DOHH2 (cell line): ENCODE results near the gene ATP1A1.

Source experiments
- H3F3A ChIP-seq: fragments of 200-600 bp; sonication (generic), shearing (Covaris generic); 2 replicates; pipeline ENCODE4 v1.6.0; 2016; ENCODE audit warnings: antibody characterized with exemption, mild to moderate bottlenecking; ENCODE audit not compliant: control insufficient read depth, insufficient read depth
- H3K27ac ChIP-seq: fragments of 200-600 bp; sonication (generic); 2 replicates; pipeline ENCODE4 v1.5.1; 2014; ENCODE audit warnings: low read depth, mild to moderate bottlenecking, low read length, moderate library complexity
- H3K27me3 ChIP-seq: fragments of 200-600 bp; sonication (generic); 2 replicates; pipeline ENCODE4 v1.6.1; 2014; ENCODE audit warnings: mild to moderate bottlenecking, low read length, mixed read lengths; ENCODE audit not compliant: control insufficient read depth
- H3K36me3 ChIP-seq: fragments of 200-600 bp; sonication (generic); 2 replicates; pipeline ENCODE4 v1.6.1; 2014; ENCODE audit warnings: mild to moderate bottlenecking, low read length, moderate library complexity, mixed read lengths; ENCODE audit not compliant: control insufficient read depth
- H3K4me1 ChIP-seq: fragments of 200-600 bp; sonication (generic); 2 replicates; pipeline ENCODE4 v1.6.1; 2014; ENCODE audit warnings: mild to moderate bottlenecking, low read length, mixed read lengths; ENCODE audit not compliant: control insufficient read depth
- H3K4me2 ChIP-seq: fragments of 200-600 bp; sonication (generic); 2 replicates; pipeline ENCODE4 v1.6.0; 2014; ENCODE audit warnings: mild to moderate bottlenecking, low read length, moderate library complexity
- H3K4me3 ChIP-seq: fragments of 200-600 bp; sonication (generic); 2 replicates; pipeline ENCODE4 v1.5.1; 2014; ENCODE audit warnings: mild to moderate bottlenecking, low read length, mixed read lengths
- H3K79me2 ChIP-seq: fragments of 200-600 bp; sonication (generic); 2 replicates; pipeline ENCODE4 v1.6.1; 2014; ENCODE audit warnings: mild to moderate bottlenecking, low read length, mixed read lengths; ENCODE audit not compliant: control insufficient read depth
- H3K9me2 ChIP-seq: fragments of 200-600 bp; sonication (generic); replicated peaks from 2 replicates; pipeline ENCODE4 v1.6.1; 2014; ENCODE audit warnings: mild to moderate bottlenecking, low read length, mixed read lengths; ENCODE audit not compliant: control insufficient read depth
- H3K9me3 ChIP-seq: fragments of 200-600 bp; sonication (generic); 2 replicates; pipeline ENCODE4 v1.6.1; 2014; ENCODE audit warnings: antibody characterized with exemption, low read length, mixed read lengths; ENCODE audit not compliant: control insufficient read depth, insufficient read depth
- H4K20me1 ChIP-seq: fragments of 200-600 bp; sonication (generic); 2 replicates; pipeline ENCODE4 v1.6.0; 2014; ENCODE audit warnings: low read depth, mild to moderate bottlenecking, antibody characterized with exemption, low read length, moderate library complexity; ENCODE audit not compliant: control insufficient read depth, insufficient read depth
- EZH2phosphoT487 ChIP-seq: fragments of 200-600 bp; sonication (generic); IDR thresholded peaks from 2 replicates; pipeline ENCODE4 v1.6.1; 2017; ENCODE audit warnings: borderline replicate concordance, mild to moderate bottlenecking, antibody characterized with exemption, low read length, moderate library complexity, mixed read lengths
- TF ChIP-seq, protein P1 (sequence below): fragments of 200-600 bp; sonication (generic); IDR thresholded peaks from one replicate; pipeline ENCODE4 v1.5.1; 2014; ENCODE audit warnings: antibody characterized with exemption, mild to moderate bottlenecking, low read depth, low read length; ENCODE audit not compliant: poor library complexity, severe bottlenecking

ATP1A1 gene

DNA sequence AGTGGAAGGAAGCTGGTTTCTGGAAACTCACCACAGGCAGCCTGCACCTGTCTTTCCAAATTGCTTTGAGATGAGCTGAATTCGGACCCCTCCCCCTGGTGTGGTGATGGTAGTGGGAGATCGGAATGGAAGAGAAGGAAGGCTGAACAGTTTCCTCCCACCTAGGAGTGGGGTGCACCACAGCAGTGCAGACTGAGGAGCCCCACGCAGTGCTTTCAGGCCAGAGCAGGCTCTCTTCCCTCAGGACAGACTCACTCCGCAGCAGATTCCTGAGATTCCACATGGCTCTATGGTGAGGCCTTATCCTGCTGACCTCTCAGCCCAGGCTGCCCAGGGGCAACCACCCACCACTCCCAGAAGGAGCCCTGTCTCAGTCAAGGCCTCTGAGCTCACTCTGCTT, 80.9 kb downstream of the ATP1A1 start:
- Histone ChIP-seq H3K27ac (no peak overlapping the region), H3K4me3 (no peak overlapping the region), H3K9me2 (no peaks in the 10 kb centered on the region), H3K27me3 (peaks cover 3% of the 10 kb centered on the region; the same call in 1 of the 2 replicates), H3K36me3 (no peaks in the 10 kb centered on the region), H3K9me3 (no peaks in the 10 kb centered on the region), H3K4me1 (no peaks in the 10 kb centered on the region), H3K79me2 (no peaks in the 10 kb centered on the region), H3F3A (no peaks in the 10 kb centered on the region), H3K4me2 (no peak overlapping the region), H4K20me1 (no peaks in the 10 kb centered on the region)
- no peak for TF ChIP-seq EZH2phosphoT487
- TF ChIP-seq, protein P1, sequence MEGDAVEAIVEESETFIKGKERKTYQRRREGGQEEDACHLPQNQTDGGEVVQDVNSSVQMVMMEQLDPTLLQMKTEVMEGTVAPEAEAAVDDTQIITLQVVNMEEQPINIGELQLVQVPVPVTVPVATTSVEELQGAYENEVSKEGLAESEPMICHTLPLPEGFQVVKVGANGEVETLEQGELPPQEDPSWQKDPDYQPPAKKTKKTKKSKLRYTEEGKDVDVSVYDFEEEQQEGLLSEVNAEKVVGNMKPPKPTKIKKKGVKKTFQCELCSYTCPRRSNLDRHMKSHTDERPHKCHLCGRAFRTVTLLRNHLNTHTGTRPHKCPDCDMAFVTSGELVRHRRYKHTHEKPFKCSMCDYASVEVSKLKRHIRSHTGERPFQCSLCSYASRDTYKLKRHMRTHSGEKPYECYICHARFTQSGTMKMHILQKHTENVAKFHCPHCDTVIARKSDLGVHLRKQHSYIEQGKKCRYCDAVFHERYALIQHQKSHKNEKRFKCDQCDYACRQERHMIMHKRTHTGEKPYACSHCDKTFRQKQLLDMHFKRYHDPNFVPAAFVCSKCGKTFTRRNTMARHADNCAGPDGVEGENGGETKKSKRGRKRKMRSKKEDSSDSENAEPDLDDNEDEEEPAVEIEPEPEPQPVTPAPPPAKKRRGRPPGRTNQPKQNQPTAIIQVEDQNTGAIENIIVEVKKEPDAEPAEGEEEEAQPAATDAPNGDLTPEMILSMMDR: no peak
